Mammary epithelial cell (primary cell): Measurements from ENCODE around the gene THRA.

ENCODE experiments used
- EZH2 ChIP-seq: IDR thresholded peaks from 2 replicates; pipeline ENCODE4 v1.6.1; 2012; ENCODE audit warnings: low read length, inconsistent platforms, borderline replicate concordance
- TF ChIP-seq, protein P1 (sequence below), 2 donors: IDR thresholded peaks in 1 of 2; conservative IDR thresholded peaks in 1 of 2; 2 replicates each; pipeline ENCODE4 v1.5.1; 2011 to 2012; ENCODE audit warnings: inconsistent platforms in 2 of 2, low read length in 2 of 2, mild to moderate bottlenecking in 2 of 2, control low read depth in 1 of 2, low read depth in 1 of 2; ENCODE audit not compliant: insufficient read depth in 1 of 2; ENCODE audit errors: extremely low read depth in 1 of 2

DNA sequence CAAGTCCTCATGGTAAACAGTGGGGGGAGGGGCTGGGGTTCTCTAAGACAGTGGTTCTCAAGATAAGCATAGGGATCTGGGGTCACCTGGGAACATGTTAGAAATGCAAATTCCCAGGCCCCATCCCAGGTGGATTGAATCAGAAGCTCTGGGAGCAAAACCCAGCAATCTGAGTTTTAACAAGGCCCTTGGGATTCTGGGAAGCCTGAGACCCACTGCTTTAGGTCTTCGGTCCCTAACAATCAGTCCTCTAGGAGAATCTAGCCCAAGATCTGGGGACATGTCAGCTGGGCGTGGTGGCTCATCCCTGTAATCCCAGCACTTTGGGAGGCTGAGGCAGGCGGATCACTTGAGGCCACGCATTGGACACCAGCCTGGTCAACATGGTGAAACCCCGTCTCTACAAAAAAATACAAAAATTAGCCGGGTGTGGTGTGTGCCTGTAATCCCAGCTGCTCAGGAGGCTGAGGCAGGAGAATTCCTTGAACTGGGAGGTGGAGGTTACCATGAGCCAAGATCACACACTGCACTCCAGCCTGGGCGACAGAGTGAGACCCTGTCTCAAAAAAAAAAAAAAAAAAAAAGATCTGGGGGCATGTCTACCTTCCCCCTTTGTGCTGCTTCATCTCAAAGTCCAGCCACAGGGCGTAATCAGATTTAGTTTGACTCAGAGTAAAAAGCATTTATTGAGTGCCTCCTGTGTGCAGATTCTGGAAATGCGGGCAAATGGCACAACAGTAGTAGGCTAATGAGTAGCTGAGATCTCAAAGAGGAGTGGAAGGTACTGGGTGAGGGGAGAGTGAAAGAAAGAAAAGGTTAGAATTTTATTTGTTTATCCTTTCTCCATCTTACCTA, 46.4 kb downstream of the THRA start:
- TF ChIP-seq, protein P1, sequence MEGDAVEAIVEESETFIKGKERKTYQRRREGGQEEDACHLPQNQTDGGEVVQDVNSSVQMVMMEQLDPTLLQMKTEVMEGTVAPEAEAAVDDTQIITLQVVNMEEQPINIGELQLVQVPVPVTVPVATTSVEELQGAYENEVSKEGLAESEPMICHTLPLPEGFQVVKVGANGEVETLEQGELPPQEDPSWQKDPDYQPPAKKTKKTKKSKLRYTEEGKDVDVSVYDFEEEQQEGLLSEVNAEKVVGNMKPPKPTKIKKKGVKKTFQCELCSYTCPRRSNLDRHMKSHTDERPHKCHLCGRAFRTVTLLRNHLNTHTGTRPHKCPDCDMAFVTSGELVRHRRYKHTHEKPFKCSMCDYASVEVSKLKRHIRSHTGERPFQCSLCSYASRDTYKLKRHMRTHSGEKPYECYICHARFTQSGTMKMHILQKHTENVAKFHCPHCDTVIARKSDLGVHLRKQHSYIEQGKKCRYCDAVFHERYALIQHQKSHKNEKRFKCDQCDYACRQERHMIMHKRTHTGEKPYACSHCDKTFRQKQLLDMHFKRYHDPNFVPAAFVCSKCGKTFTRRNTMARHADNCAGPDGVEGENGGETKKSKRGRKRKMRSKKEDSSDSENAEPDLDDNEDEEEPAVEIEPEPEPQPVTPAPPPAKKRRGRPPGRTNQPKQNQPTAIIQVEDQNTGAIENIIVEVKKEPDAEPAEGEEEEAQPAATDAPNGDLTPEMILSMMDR (conservative IDR thresholded peaks at IDR 0.05 in 1 of 2, IDR thresholded peaks at IDR 0.05 in 1 of 2; ENCODE audit: extremely low read depth in 1 of 2, insufficient read depth in 1 of 2, low read depth in 1 of 2, low read length in 2 of 2): peak; percentile 26 to 38
- no peak for TF ChIP-seq EZH2
